ENCODE data around the gene PLCG2.

The PLCG2 gene

DNA sequence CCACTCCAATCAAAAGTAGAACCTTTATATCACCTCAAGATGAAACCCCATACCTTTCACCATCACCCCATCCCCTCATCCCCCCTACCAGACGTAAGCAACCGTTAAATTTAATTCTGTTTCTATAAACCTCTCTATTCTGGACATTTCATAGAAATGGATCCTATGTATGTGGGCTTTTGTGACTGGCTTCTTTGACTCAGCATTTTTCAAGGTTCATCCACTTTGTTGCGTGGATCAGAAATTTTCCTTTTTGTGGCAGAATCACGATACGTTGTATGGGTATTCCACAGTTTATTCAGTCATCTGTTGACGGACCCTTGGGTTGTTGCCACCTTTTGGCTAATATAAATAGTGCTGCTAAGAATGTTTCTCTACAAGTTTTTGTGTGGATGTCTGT lies 8.6 kb downstream of the PLCG2 start:
- Histone ChIP-seq H3K27ac (replicated peaks) (no peak overlapping the region), H3K4me3 (replicated peaks; ENCODE audit: insufficient read depth, low read length) (no peak overlapping the region), H3K27me3 (ENCODE audit: insufficient read depth, poor library complexity, severe bottlenecking) (no peaks in the 10 kb centered on the region)
- DNase-seq (ENCODE audit: low read depth in 1 of 2, low spot score in 1 of 2): no peak
- TF ChIP-seq, protein P1, sequence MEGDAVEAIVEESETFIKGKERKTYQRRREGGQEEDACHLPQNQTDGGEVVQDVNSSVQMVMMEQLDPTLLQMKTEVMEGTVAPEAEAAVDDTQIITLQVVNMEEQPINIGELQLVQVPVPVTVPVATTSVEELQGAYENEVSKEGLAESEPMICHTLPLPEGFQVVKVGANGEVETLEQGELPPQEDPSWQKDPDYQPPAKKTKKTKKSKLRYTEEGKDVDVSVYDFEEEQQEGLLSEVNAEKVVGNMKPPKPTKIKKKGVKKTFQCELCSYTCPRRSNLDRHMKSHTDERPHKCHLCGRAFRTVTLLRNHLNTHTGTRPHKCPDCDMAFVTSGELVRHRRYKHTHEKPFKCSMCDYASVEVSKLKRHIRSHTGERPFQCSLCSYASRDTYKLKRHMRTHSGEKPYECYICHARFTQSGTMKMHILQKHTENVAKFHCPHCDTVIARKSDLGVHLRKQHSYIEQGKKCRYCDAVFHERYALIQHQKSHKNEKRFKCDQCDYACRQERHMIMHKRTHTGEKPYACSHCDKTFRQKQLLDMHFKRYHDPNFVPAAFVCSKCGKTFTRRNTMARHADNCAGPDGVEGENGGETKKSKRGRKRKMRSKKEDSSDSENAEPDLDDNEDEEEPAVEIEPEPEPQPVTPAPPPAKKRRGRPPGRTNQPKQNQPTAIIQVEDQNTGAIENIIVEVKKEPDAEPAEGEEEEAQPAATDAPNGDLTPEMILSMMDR (IDR thresholded peaks at IDR 0.05; ENCODE audit: insufficient read depth, low read length): no peak
- TF ChIP-seq, protein P2, sequence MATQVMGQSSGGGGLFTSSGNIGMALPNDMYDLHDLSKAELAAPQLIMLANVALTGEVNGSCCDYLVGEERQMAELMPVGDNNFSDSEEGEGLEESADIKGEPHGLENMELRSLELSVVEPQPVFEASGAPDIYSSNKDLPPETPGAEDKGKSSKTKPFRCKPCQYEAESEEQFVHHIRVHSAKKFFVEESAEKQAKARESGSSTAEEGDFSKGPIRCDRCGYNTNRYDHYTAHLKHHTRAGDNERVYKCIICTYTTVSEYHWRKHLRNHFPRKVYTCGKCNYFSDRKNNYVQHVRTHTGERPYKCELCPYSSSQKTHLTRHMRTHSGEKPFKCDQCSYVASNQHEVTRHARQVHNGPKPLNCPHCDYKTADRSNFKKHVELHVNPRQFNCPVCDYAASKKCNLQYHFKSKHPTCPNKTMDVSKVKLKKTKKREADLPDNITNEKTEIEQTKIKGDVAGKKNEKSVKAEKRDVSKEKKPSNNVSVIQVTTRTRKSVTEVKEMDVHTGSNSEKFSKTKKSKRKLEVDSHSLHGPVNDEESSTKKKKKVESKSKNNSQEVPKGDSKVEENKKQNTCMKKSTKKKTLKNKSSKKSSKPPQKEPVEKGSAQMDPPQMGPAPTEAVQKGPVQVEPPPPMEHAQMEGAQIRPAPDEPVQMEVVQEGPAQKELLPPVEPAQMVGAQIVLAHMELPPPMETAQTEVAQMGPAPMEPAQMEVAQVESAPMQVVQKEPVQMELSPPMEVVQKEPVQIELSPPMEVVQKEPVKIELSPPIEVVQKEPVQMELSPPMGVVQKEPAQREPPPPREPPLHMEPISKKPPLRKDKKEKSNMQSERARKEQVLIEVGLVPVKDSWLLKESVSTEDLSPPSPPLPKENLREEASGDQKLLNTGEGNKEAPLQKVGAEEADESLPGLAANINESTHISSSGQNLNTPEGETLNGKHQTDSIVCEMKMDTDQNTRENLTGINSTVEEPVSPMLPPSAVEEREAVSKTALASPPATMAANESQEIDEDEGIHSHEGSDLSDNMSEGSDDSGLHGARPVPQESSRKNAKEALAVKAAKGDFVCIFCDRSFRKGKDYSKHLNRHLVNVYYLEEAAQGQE (IDR thresholded peaks at IDR 0.05; ENCODE audit: insufficient replicate concordance, low read depth): no peak
- TF ChIP-seq GABPA (IDR thresholded peaks at IDR 0.05; ENCODE audit: low read depth) (no peak), POLR2AphosphoS5 (IDR thresholded peaks at IDR 0.05; ENCODE audit: low read depth) (no peak), SPI1 (IDR thresholded peaks at IDR 0.05; ENCODE audit: borderline replicate concordance, low read depth) (no peak)

DNA sequence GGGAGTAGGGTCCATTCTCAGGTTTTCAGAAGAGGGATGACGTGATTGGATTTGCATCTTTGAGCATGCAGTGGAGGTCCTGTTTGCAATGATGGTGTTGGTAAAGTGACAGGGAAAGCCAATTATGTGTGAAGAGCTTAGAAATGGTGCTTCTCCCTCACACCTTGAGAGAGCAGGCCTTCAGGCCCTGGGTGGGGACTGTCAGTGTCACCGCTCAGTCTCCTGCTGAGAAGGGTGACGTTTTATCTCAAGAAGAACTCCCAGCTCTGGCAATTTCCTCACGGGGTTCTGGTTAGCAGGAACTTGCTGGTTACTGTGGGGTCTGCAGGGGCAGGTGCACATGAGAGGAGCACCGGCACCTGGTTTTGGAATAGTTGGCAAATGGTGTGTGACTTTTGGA lies 11.2 kb downstream of the PLCG2 start:
- DNase-seq (ENCODE audit: low read depth in 1 of 2, low spot score in 1 of 2): no peak
- TF ChIP-seq, protein P2 (IDR thresholded peaks at IDR 0.05; ENCODE audit: insufficient replicate concordance, low read depth): no peak
- TF ChIP-seq GABPA (IDR thresholded peaks at IDR 0.05; ENCODE audit: low read depth) (no peak), POLR2AphosphoS5 (IDR thresholded peaks at IDR 0.05; ENCODE audit: low read depth) (no peak), SPI1 (IDR thresholded peaks at IDR 0.05; ENCODE audit: borderline replicate concordance, low read depth) (no peak)
- TF ChIP-seq, protein P1 (IDR thresholded peaks at IDR 0.05; ENCODE audit: insufficient read depth, low read length): no peak
- Histone ChIP-seq H3K4me3 (replicated peaks; ENCODE audit: insufficient read depth, low read length) (no peak overlapping the region), H3K27ac (replicated peaks) (no peak overlapping the region), H3K27me3 (ENCODE audit: insufficient read depth, poor library complexity, severe bottlenecking) (no peaks in the 10 kb centered on the region)

DNA sequence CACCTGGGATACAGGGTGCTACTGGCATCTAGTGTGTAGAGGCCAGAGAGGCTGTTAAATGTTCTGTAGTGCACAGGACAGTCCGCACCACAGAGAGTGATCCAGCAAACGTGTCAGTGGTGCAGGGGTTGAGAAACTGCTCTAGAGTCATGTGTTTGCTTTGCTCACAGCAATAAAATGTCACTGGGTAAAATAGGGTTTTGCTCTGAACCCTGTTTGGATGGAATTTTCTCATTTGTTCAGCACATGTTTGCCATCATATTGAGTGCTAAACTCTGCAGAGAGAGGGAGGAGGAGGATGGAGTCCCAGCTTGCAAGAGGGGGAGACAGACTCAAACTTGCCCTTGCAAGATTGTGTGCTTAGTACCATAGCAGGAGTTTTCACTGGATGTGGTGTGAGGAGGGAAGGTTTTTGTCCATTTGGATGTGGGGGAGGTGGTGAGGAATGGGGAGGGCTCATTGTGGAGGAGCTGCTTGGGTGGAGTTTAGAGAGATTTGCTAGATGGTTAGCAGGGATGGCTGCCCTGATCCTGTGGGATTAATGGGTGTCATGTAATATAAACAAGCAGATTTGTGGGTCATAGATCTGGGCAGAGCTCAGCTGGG lies 11.8 kb downstream of the PLCG2 start:
- Histone ChIP-seq H3K27ac (replicated peaks) (no peak overlapping the region), H3K4me3 (replicated peaks; ENCODE audit: insufficient read depth, low read length) (no peak overlapping the region), H3K27me3 (ENCODE audit: insufficient read depth, poor library complexity, severe bottlenecking) (no peaks in the 10 kb centered on the region)
- TF ChIP-seq SPI1 (IDR thresholded peaks at IDR 0.05; ENCODE audit: borderline replicate concordance, low read depth) (no peak), GABPA (IDR thresholded peaks at IDR 0.05; ENCODE audit: low read depth) (no peak), POLR2AphosphoS5 (IDR thresholded peaks at IDR 0.05; ENCODE audit: low read depth) (no peak)
- TF ChIP-seq, protein P2 (IDR thresholded peaks at IDR 0.05; ENCODE audit: insufficient replicate concordance, low read depth): no peak
- no peak for DNase-seq (ENCODE audit: low read depth in 1 of 2, low spot score in 1 of 2)
